Gastrocnemius medialis (tissue), 4 donors: ENCODE data around the gene LGALS8.

Source experiments
- POLR2A ChIP-seq, 2 donors: fragments of 450-650 bp; IDR thresholded peaks; one replicate each; pipeline ENCODE4 v1.6.1; 2017; ENCODE audit warnings: antibody characterized with exemption in 2 of 2, mild to moderate bottlenecking in 2 of 2, moderate library complexity in 2 of 2
- TF ChIP-seq, protein P1 (sequence below), 5 experiments: fragments of 450-650 bp in 3 of 5; fragments of 200-600 bp in 2 of 5; sonication (generic) in 2 of 5; IDR thresholded peaks in 4 of 5; conservative IDR thresholded peaks in 1 of 5; 1 replicate in 4 of 5; 2 replicates in 1 of 5; pipeline ENCODE4 v1.5.1; 2016 to 2019; ENCODE audit warnings: antibody characterized with exemption in 5 of 5, mild to moderate bottlenecking in 3 of 5, moderate library complexity in 3 of 5

DNA sequence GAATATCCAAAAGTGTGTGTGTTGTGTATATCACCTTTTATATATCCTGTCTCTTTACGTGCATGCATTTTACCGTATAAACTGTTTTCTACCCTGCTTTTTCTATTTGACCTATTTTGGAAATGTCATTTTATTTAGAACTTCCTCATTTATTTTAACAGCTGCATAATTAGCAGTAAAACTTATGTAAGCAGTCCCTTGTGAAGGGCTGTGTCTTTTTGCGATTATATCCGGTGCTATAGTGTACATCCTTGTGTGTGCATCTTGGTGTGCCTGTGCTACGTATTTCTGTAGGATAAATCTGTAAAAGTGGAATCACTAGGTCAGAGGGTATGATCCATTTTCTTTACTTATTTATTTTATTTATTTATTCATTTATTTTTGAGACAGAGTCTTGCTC, 7.2 kb downstream of the LGALS8 start:
- TF ChIP-seq, protein P1, sequence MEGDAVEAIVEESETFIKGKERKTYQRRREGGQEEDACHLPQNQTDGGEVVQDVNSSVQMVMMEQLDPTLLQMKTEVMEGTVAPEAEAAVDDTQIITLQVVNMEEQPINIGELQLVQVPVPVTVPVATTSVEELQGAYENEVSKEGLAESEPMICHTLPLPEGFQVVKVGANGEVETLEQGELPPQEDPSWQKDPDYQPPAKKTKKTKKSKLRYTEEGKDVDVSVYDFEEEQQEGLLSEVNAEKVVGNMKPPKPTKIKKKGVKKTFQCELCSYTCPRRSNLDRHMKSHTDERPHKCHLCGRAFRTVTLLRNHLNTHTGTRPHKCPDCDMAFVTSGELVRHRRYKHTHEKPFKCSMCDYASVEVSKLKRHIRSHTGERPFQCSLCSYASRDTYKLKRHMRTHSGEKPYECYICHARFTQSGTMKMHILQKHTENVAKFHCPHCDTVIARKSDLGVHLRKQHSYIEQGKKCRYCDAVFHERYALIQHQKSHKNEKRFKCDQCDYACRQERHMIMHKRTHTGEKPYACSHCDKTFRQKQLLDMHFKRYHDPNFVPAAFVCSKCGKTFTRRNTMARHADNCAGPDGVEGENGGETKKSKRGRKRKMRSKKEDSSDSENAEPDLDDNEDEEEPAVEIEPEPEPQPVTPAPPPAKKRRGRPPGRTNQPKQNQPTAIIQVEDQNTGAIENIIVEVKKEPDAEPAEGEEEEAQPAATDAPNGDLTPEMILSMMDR (IDR thresholded peaks at IDR 0.05 in 4 of 5, conservative IDR thresholded peaks at IDR 0.05 in 1 of 5), result no peak
- no peak for TF ChIP-seq POLR2A (IDR thresholded peaks at IDR 0.05)
